Body of pancreas (tissue), 4 donors: ENCODE results near the gene C1QTNF1. TPM values are rescaled to one million over a fixed set of nuclear protein-coding genes. Genes with fewer than 3 reads are reported as not detected.
"Not testable (repeated sequence)": the region's sequence is repeated elsewhere in the genome, so short reads cannot be mapped to it uniquely, and the experiment has no call there.

Experiments
- ATAC-seq: fragments of 150-250 bp; one replicate; pipeline ENCODE4 v1.9.1; 2016
- DNase-seq, 4 donors: peaks; one replicate each; pipeline ENCODE4 v3.0.0-alpha.2; 2019
- H3K27ac ChIP-seq, 4 donors: fragments of 200-600 bp; sonication (generic); 1 replicate in 3 of 4; 2 replicates in 1 of 4; pipeline versions ENCODE4 v1.5.1 to v1.6.1; 2016 to 2019; ENCODE audit warnings: mild to moderate bottlenecking in 1 of 4, mixed read lengths in 1 of 4, moderate library complexity in 1 of 4
- H3K27me3 ChIP-seq, 2 donors: fragments of 200-600 bp; sonication (generic); one replicate each; pipeline ENCODE4 v1.6.0; 2016; ENCODE audit warnings: mild to moderate bottlenecking in 1 of 2
- H3K36me3 ChIP-seq, 2 donors: fragments of 200-600 bp; sonication (generic); replicated peaks in 1 of 2; 2 replicates each; pipeline ENCODE4 v1.5.1; 2016; ENCODE audit warnings: low read depth in 2 of 2; ENCODE audit not compliant: insufficient read depth in 1 of 2
- H3K4me1 ChIP-seq: fragments of 200-600 bp; sonication (generic); one replicate; pipeline ENCODE4 v1.6.0; 2016
- H3K4me3 ChIP-seq, 2 donors: fragments of 200-600 bp; sonication (generic); 1 replicate in 1 of 2; 2 replicates in 1 of 2; pipeline ENCODE4 v1.5.1; 2016 to 2019
- H3K9me3 ChIP-seq, 3 donors: fragments of 200-600 bp; sonication (generic); 1 replicate in 2 of 3; 2 replicates in 1 of 3; pipeline ENCODE4 v1.5.1; 2016
- POLR2A ChIP-seq, 3 donors: fragments of 450-650 bp; IDR thresholded peaks; one replicate each; pipeline ENCODE4 v1.6.1; 2016; ENCODE audit warnings: antibody characterized with exemption in 3 of 3, mild to moderate bottlenecking in 2 of 3
- WGBS, 2 donors: methylation state at CpG; one replicate each; pipeline ENCODE4 v1.1.5; 2017; 5-methylcytosine and 5-hydroxymethylcytosine counted together
- intact Hi-C: fragments of 100-400 bp; cut with DNase I; formaldehyde crosslinking; loops from one replicate; pipeline ENCODE4 v1.15.1; 2023
- total RNA-seq, 2 donors: library from RNA; depleted of rRNA; stranded (reverse); fragments of >200 nt; gene quantifications; one replicate each; pipeline ENCODE4 v1.1.0, GENCODE V29; 2016
- TF ChIP-seq, protein P1 (sequence below), 7 experiments: fragments of 450-650 bp in 4 of 7; fragments of 200-600 bp in 3 of 7; sonication (generic) in 3 of 7; IDR thresholded peaks; one replicate each; pipeline ENCODE4 v1.5.1; 2016 to 2019; ENCODE audit warnings: antibody characterized with exemption in 7 of 7

C1QTNF1 gene
- total RNA-seq, 2 donors from 2014 or later: 8.3 to 50.1 TPM

- Histone ChIP-seq H3K36me3 (no peaks in the 10 kb centered on the region), H3K27me3 (no peaks in the 10 kb centered on the region), H3K4me3 (no peak overlapping the region), H3K27ac (peak overlapping the region in 2 of 4 donors; percentile 60 to 71), H3K9me3 (no peaks in the 10 kb centered on the region), H3K4me1 (peaks cover 44% of the 10 kb centered on the region)
- ATAC-seq (no peak), DNase-seq (no peak)
- intact Hi-C loops: no loop called here
- TF ChIP-seq POLR2A (IDR thresholded peaks at IDR 0.05): no peak
- TF ChIP-seq, protein P1, sequence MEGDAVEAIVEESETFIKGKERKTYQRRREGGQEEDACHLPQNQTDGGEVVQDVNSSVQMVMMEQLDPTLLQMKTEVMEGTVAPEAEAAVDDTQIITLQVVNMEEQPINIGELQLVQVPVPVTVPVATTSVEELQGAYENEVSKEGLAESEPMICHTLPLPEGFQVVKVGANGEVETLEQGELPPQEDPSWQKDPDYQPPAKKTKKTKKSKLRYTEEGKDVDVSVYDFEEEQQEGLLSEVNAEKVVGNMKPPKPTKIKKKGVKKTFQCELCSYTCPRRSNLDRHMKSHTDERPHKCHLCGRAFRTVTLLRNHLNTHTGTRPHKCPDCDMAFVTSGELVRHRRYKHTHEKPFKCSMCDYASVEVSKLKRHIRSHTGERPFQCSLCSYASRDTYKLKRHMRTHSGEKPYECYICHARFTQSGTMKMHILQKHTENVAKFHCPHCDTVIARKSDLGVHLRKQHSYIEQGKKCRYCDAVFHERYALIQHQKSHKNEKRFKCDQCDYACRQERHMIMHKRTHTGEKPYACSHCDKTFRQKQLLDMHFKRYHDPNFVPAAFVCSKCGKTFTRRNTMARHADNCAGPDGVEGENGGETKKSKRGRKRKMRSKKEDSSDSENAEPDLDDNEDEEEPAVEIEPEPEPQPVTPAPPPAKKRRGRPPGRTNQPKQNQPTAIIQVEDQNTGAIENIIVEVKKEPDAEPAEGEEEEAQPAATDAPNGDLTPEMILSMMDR (IDR thresholded peaks at IDR 0.05): no peak
- WGBS, 2 donors: 28 to 50% methylated on average over 2 of the region's 2 CpGs
These were observed 4.7 kb upstream of the C1QTNF1 start for GRCh38 chr17:79019261-79019631.

GRCh38 chr17:79019632-79020584 lies 4.1 kb upstream of the C1QTNF1 start:
- peaks cover 51% of the 10 kb centered on the region for H3K4me1 ChIP-seq
- DNase-seq: peak; percentile 50 to 77 (median 68)

DNA sequence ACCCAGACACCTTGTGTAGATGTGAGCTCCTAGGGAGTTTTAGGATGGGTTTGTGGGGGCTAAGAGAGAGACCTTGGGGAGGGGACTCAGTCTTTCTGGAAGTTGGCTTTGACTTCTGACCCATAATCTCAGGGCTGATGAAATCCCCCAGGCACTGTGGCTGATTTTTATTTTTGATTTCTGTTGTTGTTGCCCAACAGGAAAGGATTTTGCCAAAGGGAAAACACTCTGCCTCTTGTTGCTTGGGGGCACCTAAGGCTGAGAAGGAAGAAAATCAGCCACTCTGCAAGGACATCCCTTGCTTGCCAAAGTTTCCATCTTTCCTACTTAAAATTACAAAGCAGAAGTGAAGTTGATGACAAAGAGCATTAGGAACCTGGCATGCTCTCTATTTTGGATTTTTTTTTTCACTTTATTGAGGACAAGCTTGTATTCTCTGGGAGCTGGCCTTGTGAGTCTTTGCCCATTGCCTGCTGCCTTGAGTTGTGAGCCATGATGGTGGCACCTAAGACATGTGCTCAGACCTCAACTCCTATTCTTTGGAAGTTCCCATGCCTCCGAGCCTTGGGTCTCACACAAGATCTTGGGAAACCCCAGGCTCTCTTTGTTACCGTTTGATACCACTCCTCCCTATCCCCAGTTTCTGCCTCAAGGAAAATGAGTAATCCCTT lies 3.2 kb upstream of the C1QTNF1 start:
- Histone ChIP-seq H3K4me3 (no peak overlapping the region), H3K36me3 (no peaks in the 10 kb centered on the region), H3K27me3 (no peaks in the 10 kb centered on the region), H3K9me3 (no peaks in the 10 kb centered on the region), H3K27ac (peak overlapping the region in 3 of 4 donors; percentile 6 to 71 (median 60)), H3K4me1 (peaks cover 58% of the 10 kb centered on the region)
- ATAC-seq (no peak), DNase-seq (peak in 1 of 4 donors; percentile 5)
- TF ChIP-seq, protein P1 (IDR thresholded peaks at IDR 0.05): no peak
- TF ChIP-seq POLR2A (IDR thresholded peaks at IDR 0.05): no peak
- 72 to 78% methylated on average over 2 of the region's 2 CpGs for WGBS, 2 donors
- intact Hi-C loops: no loop called here

More at GRCh38 chr17:79019632-79020584, 4.1 kb upstream of the C1QTNF1 start:
- intact Hi-C loops: no loop called here
- TF ChIP-seq POLR2A (IDR thresholded peaks at IDR 0.05): no peak
- TF ChIP-seq, protein P1 (IDR thresholded peaks at IDR 0.05): peak in 6 of 7 experiments; percentile 43 to 61 (median 50)
- Histone ChIP-seq H3K27me3 (no peaks in the 10 kb centered on the region), H3K4me3 (no peak overlapping the region), H3K27ac (peak overlapping the region in 3 of 4 donors; percentile 6 to 71 (median 60)), H3K9me3 (no peaks in the 10 kb centered on the region), H3K36me3 (no peaks in the 10 kb centered on the region)
- WGBS, 2 donors: 10 to 11% methylated on average over 10 to 19 of the region's 19 CpGs
- peak; percentile 28 for ATAC-seq

- H3K4me3 ChIP-seq, H3K27me3 ChIP-seq, H3K36me3 ChIP-seq, ATAC-seq, H3K9me3 ChIP-seq, intact Hi-C loops: not testable (repeated sequence)
- WGBS, 2 donors: 91 to 100% methylated on average over 2 of the region's 2 CpGs
- DNase-seq: peak in 1 of 4 donors; percentile 5
- Histone ChIP-seq H3K27ac (peak overlapping the region in 3 of 4 donors; percentile 35 to 71 (median 60)), H3K4me1 (peaks cover 68% of the 10 kb centered on the region)
These were observed 2.0 kb upstream of the C1QTNF1 start for GRCh38 chr17:79021929-79022328.

- intact Hi-C loops: no loop called here
- peak; percentile 36 for ATAC-seq
These were observed 1.4 kb upstream of the C1QTNF1 start for GRCh38 chr17:79022507-79022991.

More at GRCh38 chr17:79022507-79022991, 1.4 kb upstream of the C1QTNF1 start:
- Histone ChIP-seq H3K27me3 (peaks cover 0 to 1% of the 10 kb centered on the region in 2 donors), H3K27ac (peak overlapping the region in 3 of 4 donors; percentile 35 to 71 (median 60)), H3K9me3 (no peaks in the 10 kb centered on the region), H3K4me1 (peaks cover 74% of the 10 kb centered on the region), H3K36me3 (no peaks in the 10 kb centered on the region), H3K4me3 (no peak overlapping the region)
- DNase-seq: peak in 2 of 4 donors; percentile 39 to 63
- TF ChIP-seq, protein P1 (IDR thresholded peaks at IDR 0.05): no peak
- peak in 1 of 3 donors; percentile 16 for TF ChIP-seq POLR2A (IDR thresholded peaks at IDR 0.05)
- 45 to 75% methylated on average over 8 of the region's 9 CpGs for WGBS, 2 donors
